ENCODE results near the gene SLC9A8. TPM values are rescaled to one million over a fixed set of nuclear protein-coding genes. Genes with fewer than 3 reads are reported as not detected.

SLC9A8 gene
- total and polyA plus RNA-seq, 2 donors (not counting 1 experiment from before 2014, with no cell fraction given), result 17.8 to 29.7 TPM

- H3K36me3 ChIP-seq (replicated peaks in 1 of 2; ENCODE audit: control extremely low read depth in 1 of 2, control insufficient read depth in 1 of 2, extremely low read depth in 1 of 2, insufficient read depth in 2 of 2, low read length in 1 of 2), result peaks cover 0 to 7% of the 10 kb centered on the region in 2 experiments
- H3K4me1 ChIP-seq (ENCODE audit: control insufficient read depth in 2 of 2, insufficient read depth in 2 of 2, low read length in 2 of 2), result peaks cover 24 to 31% of the 10 kb centered on the region in 2 donors
- H3K9ac ChIP-seq (ENCODE audit: low read length), result no peak overlapping the region
- H3K4me3 ChIP-seq (ENCODE audit: control extremely low read depth in 1 of 5, extremely low read depth in 1 of 5, insufficient read depth in 1 of 5, low read depth in 2 of 5, low read length in 4 of 5), result no peak overlapping the region
- no peaks in the 10 kb centered on the region for H4K20me1 ChIP-seq (ENCODE audit: control insufficient read depth, insufficient read depth, low read length, poor library complexity, severe bottlenecking)
- peaks cover 26% of the 10 kb centered on the region for H3K79me2 ChIP-seq (ENCODE audit: control insufficient read depth, insufficient read depth, low read length)
- peaks cover 49% of the 10 kb centered on the region for H3K4me1 Mint-ChIP-seq
- H3K27ac Mint-ChIP-seq, result no peak overlapping the region
- CTCF ChIA-PET, result interaction anchor here (0.6 to 1.1 kb wide), 2 partner anchors 10 to 124 kb away, joined by 3 to 4 read pairs; no protein-coding TSS in a partner anchor
- no peak overlapping the region for H3K4me2 ChIP-seq (replicated peaks; ENCODE audit: low read depth, low read length, poor library complexity, severe bottlenecking)
- POLR2A ChIA-PET, result no interaction called here
- DNase-seq, result no peak
- H2AFZ ChIP-seq (ENCODE audit: insufficient read depth, low read depth, low read length, poor library complexity, severe bottlenecking), result no peak overlapping the region
- intact Hi-C loops (cut with micrococcal nuclease), result loop anchor here (5.0 kb wide), 1 partner anchor 127 kb away; the partner anchor contains the start of gene RNF114
- no peaks in the 10 kb centered on the region for H3K27me3 ChIP-seq (replicated peaks in 1 of 4; ENCODE audit: control extremely low read depth in 1 of 4, control insufficient read depth in 3 of 4, insufficient read depth in 4 of 4, low read length in 3 of 4)
- no peaks in the 10 kb centered on the region for H3K9me3 Mint-ChIP-seq (ENCODE audit: insufficient read depth)
- no peak overlapping the region for H3K27ac ChIP-seq (ENCODE audit: low read length in 2 of 2)
- no peaks in the 10 kb centered on the region for H3K27me3 Mint-ChIP-seq
- no peaks in the 10 kb centered on the region for H3K9me3 ChIP-seq (ENCODE audit: control extremely low read depth in 1 of 3, control insufficient read depth in 2 of 3, insufficient read depth in 1 of 3, low read length in 2 of 3)
- no peak for ATAC-seq (ENCODE audit: low read depth)
- WGBS (ENCODE audit: insufficient coverage), result 93% methylated on average over 3 of the region's 6 CpGs
- no peak for TF ChIP-seq CTCF (IDR thresholded peaks at IDR 0.05)
- TF ChIP-seq EZH2 (IDR thresholded peaks at IDR 0.05; ENCODE audit: borderline replicate concordance, insufficient read depth, low read depth, low read length, poor library complexity, severe bottlenecking), result no peak
- no peak overlapping the region for H3K4me3 Mint-ChIP-seq
These were observed 2.0 kb upstream of the SLC9A8 start for GRCh38 chr20:49810491-49811190.

All from B cell (primary cell).